Measurements from ENCODE around the gene KIF26B.
A peak's percentile ranks its signal among the peaks of the same experiment; 100 is the strongest.

Gene KIF26B

GRCh38 chr1:245363461-245364200 is 208.8 kb downstream of the KIF26B start:
- DNase-seq, result no peak

DNA sequence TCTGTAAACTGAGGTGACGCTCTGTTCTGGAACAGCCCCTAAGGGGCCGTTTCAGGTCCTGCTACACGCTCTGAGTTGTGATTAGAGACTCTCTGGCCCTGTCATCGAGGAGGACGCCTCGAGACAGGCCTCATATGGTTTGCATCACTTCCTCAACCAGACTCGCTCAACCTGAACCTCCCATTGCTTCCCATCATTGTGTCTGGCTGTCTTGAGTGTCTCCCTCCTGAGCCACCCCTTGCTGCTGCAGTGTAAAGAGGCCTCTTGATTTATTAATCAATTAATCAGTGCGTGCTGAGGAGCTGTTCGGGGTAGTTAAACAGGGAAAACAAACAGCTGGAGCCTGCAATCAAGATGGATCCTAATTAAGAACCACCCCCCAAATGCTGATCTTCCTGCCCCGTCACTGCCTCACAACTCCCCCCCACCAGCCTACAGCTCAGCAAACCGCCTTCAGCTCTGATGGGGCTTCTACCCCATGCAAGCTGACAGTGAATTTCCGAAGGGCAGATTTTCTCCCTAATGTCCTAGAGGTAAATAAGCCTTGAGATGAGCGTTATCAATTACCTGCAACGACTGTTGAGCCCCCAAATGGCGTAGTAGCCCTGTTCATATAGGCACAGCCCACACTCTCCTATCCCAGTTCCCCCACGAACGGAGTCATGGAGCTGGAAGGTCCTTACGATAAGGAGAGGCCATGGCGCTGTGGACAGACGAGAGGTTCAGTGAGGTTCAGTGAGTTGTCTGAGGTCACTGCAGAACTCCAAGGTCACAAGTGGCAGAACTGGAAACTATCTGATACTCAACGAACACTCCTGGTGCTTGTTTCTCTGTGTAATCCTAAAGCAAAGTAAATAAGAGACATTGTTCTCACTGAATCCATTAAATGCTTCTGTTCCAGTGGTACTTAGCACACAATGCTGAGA is 210.6 kb downstream of the KIF26B start:
- no peak for DNase-seq

GRCh38 chr1:245366886-245367285 is 212.1 kb downstream of the KIF26B start:
- no peak for DNase-seq

DNA sequence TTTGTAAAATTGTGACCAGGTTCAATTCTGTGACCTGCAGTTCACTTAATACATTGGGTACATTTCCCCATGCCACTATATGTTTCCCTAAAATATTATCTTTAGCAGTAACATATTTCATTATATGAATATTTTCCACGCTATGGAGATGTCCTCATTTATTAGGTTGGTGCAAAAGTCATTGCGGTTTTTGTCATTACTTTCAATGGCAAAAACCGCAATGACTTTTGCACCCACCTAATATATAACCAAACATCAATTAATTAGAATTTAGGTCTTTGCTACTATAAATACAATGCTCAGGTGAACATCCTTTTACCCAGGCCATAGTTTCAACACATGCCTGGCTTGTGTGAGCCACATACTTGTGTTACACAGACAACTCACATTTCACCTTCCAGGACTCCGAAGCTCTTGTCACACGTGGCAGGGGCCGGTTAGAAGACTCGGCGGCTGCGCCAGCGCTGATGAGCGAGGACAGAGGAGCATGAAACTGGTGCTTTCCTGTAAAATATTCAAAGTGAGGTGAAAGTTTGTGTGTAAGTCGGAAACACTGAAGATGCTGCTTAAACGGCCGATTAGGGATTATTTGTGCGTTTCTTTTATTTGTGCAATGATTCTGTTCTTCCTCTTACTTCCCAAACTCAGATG is 215.5 kb downstream of the KIF26B start:
- DNase-seq, result no peak

GRCh38 chr1:245370905-245371581 is 216.3 kb downstream of the KIF26B start:
- peak; percentile 57 for DNase-seq

- no peak for DNase-seq
Measured at GRCh38 chr1:245373131-245373530, 218.3 kb downstream of the KIF26B start.

GRCh38 chr1:245375789-245376460 is 221.1 kb downstream of the KIF26B start:
- no peak for DNase-seq

- no peak for DNase-seq
Measured at GRCh38 chr1:245377854-245378253, 223.1 kb downstream of the KIF26B start.

- DNase-seq, result no peak
Measured at GRCh38 chr1:245378311-245378722, 223.5 kb downstream of the KIF26B start.

DNA sequence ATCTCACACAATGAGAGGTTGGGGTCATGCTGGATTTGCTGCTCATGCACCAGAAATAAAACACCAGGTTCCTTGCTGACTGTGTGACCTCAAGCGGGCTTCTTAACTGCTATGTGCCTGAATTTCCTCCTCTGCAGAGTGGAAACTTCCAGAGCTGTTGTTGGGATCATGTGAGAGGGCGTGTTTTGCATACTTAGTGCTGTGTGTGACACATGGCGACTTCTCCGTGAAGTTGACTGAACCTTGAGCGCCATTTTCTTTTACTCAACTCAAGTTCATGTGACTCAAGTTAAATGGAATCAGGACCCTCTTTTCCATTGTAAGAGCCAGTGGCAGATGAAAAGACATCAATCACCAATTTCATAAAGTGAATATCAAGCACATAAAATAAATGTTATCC is 224.0 kb downstream of the KIF26B start:
- no peak for DNase-seq

DNA sequence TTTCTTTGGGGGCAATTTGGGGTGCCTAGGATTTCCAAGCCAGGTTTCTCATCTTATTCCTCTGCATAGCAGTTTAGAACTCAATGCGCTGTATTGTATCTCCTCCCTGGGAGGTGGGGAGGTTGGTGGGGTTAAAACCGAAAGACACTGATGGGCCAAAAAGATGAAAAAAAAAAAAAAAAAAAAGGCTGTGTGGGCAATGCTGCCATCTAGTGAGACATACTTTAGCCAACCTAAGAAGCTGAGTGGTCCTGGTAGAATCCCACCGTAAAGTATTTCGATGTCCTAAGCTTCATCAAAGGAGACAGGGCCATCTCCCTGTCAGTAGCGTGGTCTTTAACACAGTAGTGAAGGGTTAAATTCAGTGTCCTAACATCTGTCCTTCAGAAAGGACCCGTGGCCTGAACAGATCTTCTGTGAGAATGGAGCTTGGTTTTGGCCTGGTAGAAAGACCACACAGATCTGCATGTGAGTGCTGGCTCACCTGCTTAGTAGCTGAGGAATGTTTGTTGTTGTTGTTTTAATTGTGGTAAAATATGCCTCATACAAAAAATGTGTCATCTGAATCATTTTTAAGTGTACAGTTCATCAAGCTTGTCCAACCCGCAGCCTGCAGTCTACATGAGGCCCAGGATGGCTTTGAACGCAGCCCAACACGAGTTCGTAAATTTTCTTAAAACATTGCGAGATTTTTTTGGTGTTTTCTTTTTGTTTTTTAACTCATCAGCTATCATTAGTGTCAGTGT is 226.2 kb downstream of the KIF26B start:
- peak; percentile 6 for DNase-seq

DNA sequence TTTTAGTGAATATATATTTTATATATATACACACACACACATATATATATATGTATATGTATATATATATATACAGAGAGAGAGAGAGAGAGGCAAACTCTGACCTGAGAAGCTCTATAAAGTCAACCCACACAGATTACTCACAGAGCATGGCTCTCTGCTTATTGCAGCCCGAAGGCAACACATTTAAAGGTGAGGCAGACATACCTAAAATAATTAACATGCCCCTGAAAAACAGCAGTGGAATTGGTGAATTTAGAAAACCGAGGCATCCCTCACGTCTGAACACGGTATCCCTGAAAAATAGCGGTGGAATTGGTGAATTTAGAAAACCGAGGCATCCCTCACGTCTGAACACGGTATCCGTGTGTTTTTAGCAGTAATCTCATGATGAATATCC is 228.2 kb downstream of the KIF26B start:
- no peak for DNase-seq

DNA sequence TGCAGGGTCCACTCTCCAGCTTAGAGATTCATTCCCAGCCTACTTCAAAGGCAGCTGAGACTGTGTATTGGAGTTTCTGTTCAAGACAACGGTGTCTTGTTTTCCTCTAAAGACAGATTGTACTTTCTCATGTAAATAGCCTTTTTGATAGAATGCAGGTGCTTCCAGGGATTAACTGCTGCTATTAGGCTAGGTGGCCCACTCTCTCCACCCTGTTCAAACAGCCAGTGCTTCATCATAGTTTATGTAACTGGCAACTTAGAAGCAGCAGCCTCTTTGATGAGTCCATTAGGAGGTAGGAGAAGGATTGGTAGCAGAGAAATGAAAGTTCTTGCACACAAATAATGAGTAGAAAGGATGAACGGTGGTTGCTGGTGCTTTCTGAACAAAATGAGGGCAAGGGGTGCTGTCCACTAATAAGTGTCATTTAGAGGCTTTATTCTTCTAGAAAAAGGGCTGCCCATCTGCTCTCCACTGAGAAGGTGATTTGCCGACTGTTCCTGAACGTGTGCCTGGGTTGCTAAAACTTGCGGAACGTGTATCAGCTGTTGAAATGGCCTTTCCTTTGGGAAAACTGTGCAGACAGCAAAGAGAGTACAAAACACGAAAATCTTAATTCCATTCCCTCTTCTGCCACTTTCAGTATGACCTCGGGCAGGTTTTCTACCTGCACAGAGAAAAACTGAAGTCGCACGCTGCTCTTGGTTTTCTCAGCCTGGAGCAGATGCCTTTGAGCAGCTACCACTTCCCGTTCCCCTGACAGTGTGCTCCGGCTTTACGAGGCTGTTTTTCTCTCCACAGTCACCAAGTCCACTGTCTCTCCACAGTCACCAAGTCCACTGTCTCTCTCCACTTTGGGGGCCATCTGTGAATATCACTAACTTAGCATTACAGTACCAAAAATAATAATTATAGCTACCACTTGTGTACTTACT is 228.9 kb downstream of the KIF26B start:
- no peak for DNase-seq

- no peak for DNase-seq
Measured at GRCh38 chr1:245386297-245386971, 231.6 kb downstream of the KIF26B start.

DNA sequence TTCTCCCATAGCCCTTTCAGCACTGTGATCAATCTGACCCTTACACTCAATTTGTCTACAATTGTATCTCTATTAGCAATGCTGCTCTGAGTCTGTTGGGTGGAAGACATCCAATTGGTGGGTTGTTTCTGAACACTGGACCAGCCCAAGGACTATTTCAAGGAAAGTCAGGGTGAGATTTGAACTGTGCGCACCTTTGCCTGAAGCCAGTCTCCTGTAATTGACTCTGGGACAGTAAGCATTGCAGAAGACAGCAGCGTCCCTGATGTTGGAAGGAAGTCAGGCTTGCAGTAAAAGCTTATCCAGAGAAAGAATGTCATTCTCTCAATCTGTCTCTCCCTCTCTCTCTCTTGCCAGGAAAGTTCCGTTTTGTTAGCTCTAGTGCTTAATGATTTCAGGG is 233.9 kb downstream of the KIF26B start:
- no peak for DNase-seq

GRCh38 chr1:245389873-245390272 is 235.1 kb downstream of the KIF26B start:
- no peak for DNase-seq

- DNase-seq, result no peak
Measured at GRCh38 chr1:245390975-245391374, 236.2 kb downstream of the KIF26B start.

DNA sequence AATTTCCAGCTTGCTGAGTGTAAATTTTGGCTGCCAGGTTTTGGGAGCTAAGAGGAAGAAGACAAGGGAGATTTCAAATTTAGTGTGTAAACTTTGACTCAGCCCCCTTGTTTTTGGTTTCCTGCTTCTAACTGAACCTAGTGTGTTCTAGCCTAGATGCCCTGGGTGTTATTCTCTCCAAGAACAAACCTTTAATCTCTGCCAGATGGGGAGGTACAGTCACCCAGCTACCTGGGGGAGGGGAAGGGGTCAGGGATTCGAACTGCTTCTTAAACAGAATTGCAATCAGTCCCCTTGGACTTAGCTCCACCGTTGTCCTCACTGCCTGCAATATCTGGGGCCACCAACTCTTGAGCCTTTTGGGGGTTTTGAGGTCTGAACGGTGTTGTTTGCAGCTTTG is 238.9 kb downstream of the KIF26B start:
- DNase-seq, result no peak

- no peak for DNase-seq
Measured at GRCh38 chr1:245395680-245396079, 240.9 kb downstream of the KIF26B start.

GRCh38 chr1:245396615-245397014 is 241.8 kb downstream of the KIF26B start:
- DNase-seq, result no peak
